Endothelial cell of umbilical vein (primary cell): Measurements from ENCODE around the gene SLF2. TPM values are rescaled to one million over a fixed set of nuclear protein-coding genes. Genes with fewer than 3 reads are reported as not detected.
A peak's percentile ranks its signal among the peaks of the same experiment; 100 is the strongest.

ENCODE experiments used
- BruUV-seq: library from RNA; stranded (reverse); fragments of 400-500 nt; replicated peaks from 2 replicates; lab custom pipeline; 2021; lab: Mats Ljungman, UMichigan
- CTCF ChIA-PET: fragments of 300-600, 350-600 bp; sonication (Branson Sonifier 250); formaldehyde crosslinking; loops from one replicate; lab custom pipeline; 2021; ENCODE audit warnings: antibody characterized with exemption, inconsistent platforms; lab: Charles Lee
- POLR2A ChIA-PET: fragments of 300-600, 350-600 bp; sonication (Branson Sonifier 250); formaldehyde crosslinking; loops from one replicate; lab custom pipeline; 2021; ENCODE audit warnings: antibody characterized with exemption, inconsistent platforms; lab: Charles Lee
- DNase-seq: peaks from one replicate; pipeline ENCODE4 v3.0.0-alpha.2; 2011; ENCODE audit warnings: low read depth, low spot score
- FAIRE-seq: peaks from 2 replicates; lab custom pipeline; 2011; peaks lifted over from hg19 to GRCh38; lab: Jason Lieb, UNC
- H2AFZ ChIP-seq: 2 replicates; pipeline ENCODE4 v1.6.0; 2012; ENCODE audit warnings: low read depth, low read length, control low read depth, inconsistent platforms
- H3K27ac ChIP-seq: 2 replicates; pipeline ENCODE4 v1.5.1; 2011; ENCODE audit warnings: low read depth, mild to moderate bottlenecking, control low read depth, low read length, moderate library complexity; ENCODE audit not compliant: insufficient read depth
- H3K27me3 ChIP-seq, 2 experiments: 2 replicates each; pipeline versions ENCODE4 v1.6.0 to v1.6.1; 2011; ENCODE audit warnings: low read length in 2 of 2, mixed read lengths in 1 of 2; ENCODE audit not compliant: control insufficient read depth in 2 of 2, insufficient read depth in 2 of 2
- H3K36me3 ChIP-seq, 2 experiments: 2 replicates in 1 of 2; 3 replicates in 1 of 2; pipeline ENCODE4 v1.5.1; 2011; ENCODE audit warnings: low read length in 2 of 2, mild to moderate bottlenecking in 1 of 2, moderate library complexity in 1 of 2; ENCODE audit not compliant: control insufficient read depth in 2 of 2, insufficient read depth in 2 of 2; ENCODE audit errors: extremely low read depth in 1 of 2
- H3K4me1 ChIP-seq: 3 replicates; pipeline ENCODE4 v1.5.1; 2011; ENCODE audit warnings: mild to moderate bottlenecking, low read length; ENCODE audit not compliant: control insufficient read depth, insufficient read depth; ENCODE audit errors: extremely low read depth
- H3K4me2 ChIP-seq: 2 replicates; pipeline ENCODE4 v1.6.1; 2011; ENCODE audit warnings: low read length, control low read depth, mixed read lengths; ENCODE audit not compliant: insufficient read depth
- H3K4me3 ChIP-seq, 3 experiments: fragments of 200-600 bp in 1 of 3; sonication (generic), shearing (Covaris generic) in 1 of 3; replicated peaks in 1 of 3; 2 replicates each; pipeline ENCODE4 v1.5.1; 2011 to 2016; ENCODE audit warnings: control low read depth in 3 of 3, low read length in 3 of 3, mild to moderate bottlenecking in 2 of 3, inconsistent platforms in 1 of 3, low read depth in 1 of 3, moderate library complexity in 1 of 3; ENCODE audit not compliant: insufficient read depth in 1 of 3
- H3K79me2 ChIP-seq: 2 replicates; pipeline ENCODE4 v1.6.0; 2012; ENCODE audit warnings: low read length, inconsistent platforms; ENCODE audit not compliant: control insufficient read depth, insufficient read depth
- H3K9ac ChIP-seq: replicated peaks from 2 replicates; pipeline ENCODE3; 2011; ENCODE audit warnings: low read length, control low read depth; ENCODE audit not compliant: insufficient read depth; ENCODE audit errors: extremely low read depth
- H3K9me1 ChIP-seq: replicated peaks from 3 replicates; pipeline ENCODE4 v1.6.0; 2011; ENCODE audit warnings: mild to moderate bottlenecking, low read length; ENCODE audit not compliant: control insufficient read depth, insufficient read depth; ENCODE audit errors: extremely low read depth
- H3K9me3 ChIP-seq: replicated peaks from 2 replicates; pipeline ENCODE4 v1.5.1; 2012; ENCODE audit warnings: low read length, inconsistent platforms; ENCODE audit not compliant: control insufficient read depth, insufficient read depth
- H4K20me1 ChIP-seq: replicated peaks from 2 replicates; pipeline ENCODE3; 2011; ENCODE audit warnings: mild to moderate bottlenecking, low read length; ENCODE audit not compliant: control insufficient read depth, insufficient read depth; ENCODE audit errors: extremely low read depth
- EZH2 ChIP-seq: IDR thresholded peaks from 2 replicates; pipeline ENCODE4 v1.6.1; 2012; ENCODE audit warnings: borderline replicate concordance, low read depth, mild to moderate bottlenecking, moderate library complexity, low read length, inconsistent platforms; ENCODE audit not compliant: severe bottlenecking
- FOS ChIP-seq: IDR thresholded peaks from 2 replicates; pipeline ENCODE4 v1.6.1; 2011; ENCODE audit warnings: mild to moderate bottlenecking, low read length, moderate library complexity, borderline replicate concordance; ENCODE audit not compliant: insufficient read depth
- GATA2 ChIP-seq: IDR thresholded peaks from 2 replicates; pipeline ENCODE4 v1.7.0; 2011; ENCODE audit warnings: low read depth, mild to moderate bottlenecking, moderate library complexity, mixed read lengths, low read length; ENCODE audit not compliant: insufficient read length, insufficient read depth
- JUN ChIP-seq: IDR thresholded peaks from 2 replicates; pipeline ENCODE4 v1.6.1; 2011; ENCODE audit warnings: borderline replicate concordance, low read depth; ENCODE audit not compliant: insufficient read length, insufficient read depth
- MYC ChIP-seq: IDR thresholded peaks from one replicate; pipeline ENCODE4 v1.6.1; 2011; ENCODE audit warnings: mild to moderate bottlenecking, low read depth, low read length
- POLR2A ChIP-seq: IDR thresholded peaks from 2 replicates; pipeline ENCODE4 v1.6.1; 2012; ENCODE audit warnings: low read depth, mild to moderate bottlenecking, control low read depth, low read length
- POLR2AphosphoS5 ChIP-seq: IDR thresholded peaks from 2 replicates; pipeline ENCODE4 v1.6.1; 2012; ENCODE audit warnings: low read depth, mild to moderate bottlenecking, control low read depth, low read length, moderate library complexity; ENCODE audit not compliant: insufficient read depth
- dilution Hi-C: fragments of 300-500 bp; cut with MboI; formaldehyde crosslinking; loops from one replicate; pipeline ENCODE4 v1.15.0; 2019; ENCODE audit warnings: low sequenced_read_pairs; ENCODE audit not compliant: extremely low pct_ligation_motif_present
- intact Hi-C: fragments of 100-400 bp; cut with micrococcal nuclease; formaldehyde crosslinking; loops from one replicate; pipeline ENCODE4 v1.10.0; 2022
- polyA plus RNA-seq, 4 experiments: library from polyadenylated mRNA; depleted of rRNA in 3 of 4; stranded (reverse) in 3 of 4; unstranded in 1 of 4; fragments of >200 nt; gene quantifications; 2 replicates each; pipeline versions ENCODE4 v1.2.1 to v1.2.3, GENCODE V29; 2011 to 2012; ENCODE audit warnings: missing spikeins in 1 of 4
- total RNA-seq: library from RNA; stranded (reverse); gene quantifications from 2 replicates; pipeline ENCODE4 v1.2.3, GENCODE V29; 2021
- TF ChIP-seq, protein P1 (sequence below): IDR thresholded peaks from 2 replicates; pipeline ENCODE4 v1.6.1; 2011; ENCODE audit not compliant: insufficient read depth, insufficient read length
- TF ChIP-seq, protein P2 (sequence below), 2 donors: IDR thresholded peaks; 1 replicate in 1 of 2; 2 replicates in 1 of 2; pipeline ENCODE4 v1.5.1; 2011; ENCODE audit warnings: low read length in 2 of 2, mild to moderate bottlenecking in 2 of 2, moderate library complexity in 2 of 2, control low read depth in 1 of 2, inconsistent platforms in 1 of 2, low read depth in 1 of 2; ENCODE audit not compliant: insufficient read depth in 1 of 2; ENCODE audit errors: extremely low read depth in 1 of 2

The SLF2 gene
- total and polyA plus RNA-seq, 2 donors (not counting 3 experiments of a cell fraction or from before 2014, with no cell fraction given) = 7.5 to 35.5 TPM

DNA sequence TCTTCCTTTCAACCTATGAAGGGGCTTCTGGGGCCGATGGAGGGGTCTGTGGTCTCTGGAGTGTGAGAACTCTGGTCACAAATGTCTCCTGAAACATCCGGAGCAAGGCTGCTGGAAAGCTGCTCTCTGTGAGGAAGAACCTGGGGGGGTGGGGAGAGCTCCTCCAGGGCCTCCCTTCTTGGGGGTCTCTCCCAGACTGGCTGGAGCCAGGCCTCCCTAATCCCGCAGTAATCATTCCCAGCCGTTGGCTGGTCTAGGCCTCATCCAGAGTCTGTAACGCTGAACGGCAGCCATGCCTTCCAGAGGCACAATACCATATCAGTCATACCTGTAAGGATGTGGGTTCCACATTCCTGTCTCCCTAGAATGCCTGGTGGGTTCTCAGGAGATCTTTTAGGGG, 82.4 kb downstream of the SLF2 start:
- H3K9me1 ChIP-seq = no peaks in the 10 kb centered on the region
- peaks cover 18% of the 10 kb centered on the region for H3K4me1 ChIP-seq
- no peak overlapping the region for H3K4me3 ChIP-seq
- peaks cover 10% of the 10 kb centered on the region for H3K79me2 ChIP-seq
- no peak overlapping the region for H3K9ac ChIP-seq
- H4K20me1 ChIP-seq = no peaks in the 10 kb centered on the region
- H3K27ac ChIP-seq = no peak overlapping the region
- H3K27me3 ChIP-seq = no peaks in the 10 kb centered on the region
- no peaks in the 10 kb centered on the region for H3K9me3 ChIP-seq
- TF ChIP-seq JUN (no peak), EZH2 (no peak), GATA2 (no peak), FOS (no peak), POLR2AphosphoS5 (no peak)
- TF ChIP-seq, protein P1, sequence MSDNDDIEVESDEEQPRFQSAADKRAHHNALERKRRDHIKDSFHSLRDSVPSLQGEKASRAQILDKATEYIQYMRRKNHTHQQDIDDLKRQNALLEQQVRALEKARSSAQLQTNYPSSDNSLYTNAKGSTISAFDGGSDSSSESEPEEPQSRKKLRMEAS = no peak
- no peak for FAIRE-seq
- intact Hi-C loops (no loop called here), dilution Hi-C loops (no loop called here)
- peaks cover 3 to 11% of the 10 kb centered on the region in 2 experiments for H3K36me3 ChIP-seq
- H3K4me2 ChIP-seq = no peak overlapping the region
- ChIA-PET CTCF (interaction anchor here (2.3 to 12.6 kb wide), 3 partner anchors 13 to 71 kb away, joined by 8 to 254 read pairs (median 92); no protein-coding TSS in a partner anchor), POLR2A (no interaction called here)
- no TSS peak for BruUV-seq
- DNase-seq = no peak
- H2AFZ ChIP-seq = no peak overlapping the region

DNA sequence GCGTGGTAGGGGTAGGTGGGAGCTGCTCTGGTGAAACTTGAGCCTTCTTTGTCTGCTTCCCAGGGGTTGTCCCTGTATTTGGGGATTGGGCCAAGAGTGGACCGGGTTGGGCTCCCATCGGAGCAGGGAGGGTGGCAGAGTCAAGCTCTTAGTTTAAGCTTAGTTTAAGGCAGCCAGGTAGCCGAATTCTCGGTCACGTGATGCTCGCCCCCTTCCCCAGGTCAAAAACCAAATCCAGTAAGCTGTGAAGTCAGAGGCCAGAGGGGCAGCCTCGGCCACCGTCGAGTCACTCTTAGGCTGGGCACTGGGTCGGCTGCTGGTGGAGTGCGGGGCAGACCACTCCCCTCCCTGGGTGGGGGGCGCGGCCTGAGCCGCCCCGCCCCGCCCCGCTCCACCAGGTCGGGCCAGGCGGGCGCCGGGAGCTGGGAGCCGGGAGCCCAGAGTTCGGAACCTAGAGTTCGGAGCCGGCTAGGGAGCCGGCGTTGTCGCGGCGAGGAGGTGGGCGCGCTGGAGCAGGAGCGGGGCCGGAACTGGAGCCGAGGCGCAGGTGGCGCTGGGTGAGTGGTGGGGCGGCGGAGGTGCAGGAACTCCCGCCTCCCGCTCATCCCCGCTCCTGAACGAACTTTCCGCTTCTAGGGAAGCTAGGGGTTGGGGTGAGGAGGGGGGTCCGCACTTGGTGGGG, 84.1 kb downstream of the SLF2 start:
- ChIA-PET CTCF (interaction anchor here (0.5 to 12.6 kb wide), 7 partner anchors 9 to 145 kb away, joined by 4 to 254 read pairs (median 15); partner anchors contain the start of genes MRPL43, PDZD7, SEMA4G and SFXN3), POLR2A (no interaction called here)
- Histone ChIP-seq H3K4me2 (peak overlapping the region; percentile 6), H3K4me3 (peak overlapping the region; percentile 45 to 52 (median 49)), H2AFZ (peak overlapping the region; percentile 87), H3K4me1 (peaks cover 29% of the 10 kb centered on the region), H3K9me3 (no peaks in the 10 kb centered on the region), H3K36me3 (peaks cover 2 to 3% of the 10 kb centered on the region in 2 experiments), H3K27ac (no peak overlapping the region), H3K9ac (peak overlapping the region; percentile 28), H3K79me2 (peaks cover 17% of the 10 kb centered on the region), H3K27me3 (no peaks in the 10 kb centered on the region), H4K20me1 (no peaks in the 10 kb centered on the region), H3K9me1 (no peaks in the 10 kb centered on the region)
- TF ChIP-seq MYC = no peak
- TF ChIP-seq, protein P2, sequence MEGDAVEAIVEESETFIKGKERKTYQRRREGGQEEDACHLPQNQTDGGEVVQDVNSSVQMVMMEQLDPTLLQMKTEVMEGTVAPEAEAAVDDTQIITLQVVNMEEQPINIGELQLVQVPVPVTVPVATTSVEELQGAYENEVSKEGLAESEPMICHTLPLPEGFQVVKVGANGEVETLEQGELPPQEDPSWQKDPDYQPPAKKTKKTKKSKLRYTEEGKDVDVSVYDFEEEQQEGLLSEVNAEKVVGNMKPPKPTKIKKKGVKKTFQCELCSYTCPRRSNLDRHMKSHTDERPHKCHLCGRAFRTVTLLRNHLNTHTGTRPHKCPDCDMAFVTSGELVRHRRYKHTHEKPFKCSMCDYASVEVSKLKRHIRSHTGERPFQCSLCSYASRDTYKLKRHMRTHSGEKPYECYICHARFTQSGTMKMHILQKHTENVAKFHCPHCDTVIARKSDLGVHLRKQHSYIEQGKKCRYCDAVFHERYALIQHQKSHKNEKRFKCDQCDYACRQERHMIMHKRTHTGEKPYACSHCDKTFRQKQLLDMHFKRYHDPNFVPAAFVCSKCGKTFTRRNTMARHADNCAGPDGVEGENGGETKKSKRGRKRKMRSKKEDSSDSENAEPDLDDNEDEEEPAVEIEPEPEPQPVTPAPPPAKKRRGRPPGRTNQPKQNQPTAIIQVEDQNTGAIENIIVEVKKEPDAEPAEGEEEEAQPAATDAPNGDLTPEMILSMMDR (IDR thresholded peaks at IDR 0.05; ENCODE audit: extremely low read depth in 1 of 2, insufficient read depth in 1 of 2, low read depth in 1 of 2, low read length in 2 of 2) = no peak
- no peak for TF ChIP-seq FOS
- TF ChIP-seq POLR2A = no peak
- TF ChIP-seq JUN = no peak
- TF ChIP-seq EZH2 = no peak
- no peak for TF ChIP-seq GATA2
- TF ChIP-seq POLR2AphosphoS5 = no peak
- TF ChIP-seq, protein P1 = no peak
- FAIRE-seq = no peak
- dilution Hi-C loops (no loop called here), intact Hi-C loops (no loop called here)
- no TSS peak for BruUV-seq
- DNase-seq = no peak
